Neutrophil (primary cell): Measurements from ENCODE around the gene ADAMTS17.
"Not testable (repeated sequence)": the region's sequence is repeated elsewhere in the genome, so short reads cannot be mapped to it uniquely, and the experiment has no call there.

Experiments
- H3K27ac ChIP-seq: fragments of 200-600 bp; sonication (generic); 2 replicates; pipeline ENCODE4 v1.5.1; 2016; ENCODE audit warnings: mild to moderate bottlenecking, moderate library complexity
- H3K27me3 ChIP-seq: fragments of 200-600 bp; sonication (generic); 2 replicates; pipeline ENCODE4 v1.6.0; 2016; ENCODE audit warnings: mild to moderate bottlenecking
- H3K36me3 ChIP-seq: fragments of 200-600 bp; sonication (generic); 2 replicates; pipeline ENCODE4 v1.5.1; 2017
- H3K4me1 ChIP-seq, 2 experiments: fragments of 200-600 bp in 1 of 2; sonication (generic) in 1 of 2; 1 replicate in 1 of 2; 2 replicates in 1 of 2; pipeline versions ENCODE4 v1.5.1 to v1.6.1; 2013 to 2016; ENCODE audit warnings: low read depth in 1 of 2, low read length in 1 of 2, mild to moderate bottlenecking in 1 of 2, moderate library complexity in 1 of 2; ENCODE audit not compliant: control insufficient read depth in 1 of 2, insufficient read depth in 1 of 2
- H3K4me3 ChIP-seq, 2 experiments: fragments of 200-600 bp in 1 of 2; sonication (generic) in 1 of 2; 1 replicate in 1 of 2; 2 replicates in 1 of 2; pipeline ENCODE4 v1.5.1; 2013 to 2016; ENCODE audit warnings: low read depth in 1 of 2, low read length in 1 of 2, mild to moderate bottlenecking in 1 of 2, moderate library complexity in 1 of 2
- H3K9me3 ChIP-seq: fragments of 200-600 bp; sonication (generic); 2 replicates; pipeline ENCODE4 v1.5.1; 2016
- CTCF ChIP-seq: fragments of 200-600 bp; sonication (generic); IDR thresholded peaks from 2 replicates; pipeline ENCODE4 v1.5.1; 2016; ENCODE audit warnings: antibody characterized with exemption

ADAMTS17 gene

GRCh38 chr15:100093211-100094126 is 248.3 kb downstream of the ADAMTS17 start:
- H3K27ac ChIP-seq, result no peak overlapping the region
- H3K9me3 ChIP-seq, result no peaks in the 10 kb centered on the region
- no peak overlapping the region for H3K4me3 ChIP-seq
- no peak for TF ChIP-seq CTCF
- no peaks in the 10 kb centered on the region for H3K4me1 ChIP-seq
- H3K27me3 ChIP-seq, result no peaks in the 10 kb centered on the region
- no peaks in the 10 kb centered on the region for H3K36me3 ChIP-seq

GRCh38 chr15:100092034-100092433 is 249.7 kb downstream of the ADAMTS17 start:
- no peaks in the 10 kb centered on the region for H3K4me1 ChIP-seq
- no peaks in the 10 kb centered on the region for H3K9me3 ChIP-seq
- no peak for TF ChIP-seq CTCF

DNA sequence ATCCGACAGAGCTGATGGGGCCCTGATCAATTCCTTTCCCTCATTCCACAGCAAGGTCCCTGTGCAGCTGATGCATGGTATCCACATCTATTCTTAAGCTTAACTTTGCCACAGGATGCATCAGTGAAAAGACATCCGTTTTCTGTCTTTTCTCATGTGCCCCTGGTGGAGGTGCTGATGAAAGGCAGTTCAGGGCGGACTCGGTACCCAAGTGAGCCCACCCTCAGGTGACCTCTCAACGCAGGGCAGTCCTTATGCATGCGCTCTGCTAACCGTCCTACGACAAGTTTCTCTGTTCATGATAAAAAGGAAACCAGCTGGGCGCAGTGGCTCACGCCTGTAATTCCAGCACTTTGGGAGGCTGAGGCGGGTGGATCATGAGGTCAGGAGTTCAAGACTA is 251.4 kb downstream of the ADAMTS17 start:
- no peak for TF ChIP-seq CTCF
- no peaks in the 10 kb centered on the region for H3K27me3 ChIP-seq
- H3K27ac ChIP-seq, result no peak overlapping the region
- no peaks in the 10 kb centered on the region for H3K4me1 ChIP-seq
- H3K9me3 ChIP-seq, result no peaks in the 10 kb centered on the region
- no peaks in the 10 kb centered on the region for H3K36me3 ChIP-seq
- no peak overlapping the region for H3K4me3 ChIP-seq

More at GRCh38 chr15:100092034-100092433, 249.7 kb downstream of the ADAMTS17 start:
- Histone ChIP-seq H3K4me3 (no peak overlapping the region), H3K27me3 (no peaks in the 10 kb centered on the region), H3K27ac (no peak overlapping the region), H3K36me3 (no peaks in the 10 kb centered on the region)

- not testable (repeated sequence) for H3K4me3 ChIP-seq, H3K27ac ChIP-seq, H3K9me3 ChIP-seq, H3K36me3 ChIP-seq, H3K4me1 ChIP-seq, H3K27me3 ChIP-seq
These were observed 257.5 kb downstream of the ADAMTS17 start for GRCh38 chr15:100084042-100084821.

DNA sequence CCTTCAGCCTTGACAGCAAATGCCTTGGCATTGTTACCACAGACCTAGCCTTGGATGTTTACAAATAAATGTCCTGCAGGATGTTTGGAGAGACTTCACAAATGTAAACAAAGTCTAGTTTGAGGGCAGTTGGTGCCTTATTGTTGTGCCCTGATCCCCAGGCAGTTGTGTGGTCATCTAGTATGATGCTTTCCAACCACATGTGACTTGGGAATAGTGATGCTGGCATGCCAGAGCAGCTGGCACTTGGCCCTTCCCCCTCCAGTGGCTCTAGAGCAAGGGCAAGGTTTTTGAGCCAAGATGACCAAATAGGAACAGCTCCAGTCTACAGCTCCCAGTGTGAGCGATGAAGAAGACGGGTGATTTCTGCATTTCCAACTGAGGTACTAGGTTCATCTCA is 258.2 kb downstream of the ADAMTS17 start:
- Histone ChIP-seq H3K4me3 (no peak overlapping the region), H3K36me3 (no peaks in the 10 kb centered on the region), H3K9me3 (no peaks in the 10 kb centered on the region), H3K27ac (no peak overlapping the region), H3K4me1 (no peaks in the 10 kb centered on the region), H3K27me3 (no peaks in the 10 kb centered on the region)
- TF ChIP-seq CTCF, result no peak
